GM23248 (cell line): ENCODE results near the gene ZDHHC23.

Experiments used
- EZH2 ChIP-seq: fragments of 200-600 bp; sonication (generic); IDR thresholded peaks from 2 replicates; pipeline ENCODE4 v1.6.1; 2018; ENCODE audit warnings: antibody characterized with exemption, mild to moderate bottlenecking; ENCODE audit not compliant: insufficient read depth, poor library complexity, severe bottlenecking
- EZH2phosphoT487 ChIP-seq: fragments of 200-600 bp; sonication (generic); IDR thresholded peaks from 2 replicates; pipeline ENCODE4 v1.6.1; 2018; ENCODE audit warnings: antibody characterized with exemption, moderate library complexity, mild to moderate bottlenecking, low read depth; ENCODE audit not compliant: insufficient read depth

- TF ChIP-seq EZH2phosphoT487 (no peak), EZH2 (no peak)
These were observed 35.7 kb downstream of the ZDHHC23 start for GRCh38 chr3:113983544-113983943.
